ENCODE data around the gene RTF1.

GRCh38 chr15:41401904-41402267 is 15.0 kb upstream of the RTF1 start:
- TF ChIP-seq CTCF (IDR thresholded peaks at IDR 0.05; ENCODE audit: low read depth, low read length, poor library complexity, severe bottlenecking) (no peak), EZH2phosphoT487 (IDR thresholded peaks at IDR 0.05; ENCODE audit: borderline replicate concordance, low read length) (no peak)

All from DOHH2 (cell line).